ENCODE results near the gene C3orf62.
"Not testable (repeated sequence)": the region's sequence is repeated elsewhere in the genome, so short reads cannot be mapped to it uniquely, and the experiment has no call there.

Gene C3orf62

GRCh38 chr3:49255112-49255511 lies 21.9 kb downstream of the C3orf62 start:
- no peak for DNase-seq (ENCODE audit: extremely low read depth, insufficient read length)
- no peaks in the 10 kb centered on the region for H3K36me3 ChIP-seq (ENCODE audit: control insufficient read depth, insufficient read depth, low read length)
- H3K27me3 ChIP-seq (replicated peaks; ENCODE audit: control insufficient read depth, insufficient read depth, low read length) = no peaks in the 10 kb centered on the region
- no peak overlapping the region for H3K4me3 ChIP-seq (replicated peaks; ENCODE audit: low read depth, low read length)
- TF ChIP-seq CTCF (IDR thresholded peaks at IDR 0.05; ENCODE audit: insufficient read depth, low read length, poor library complexity, severe bottlenecking) = no peak

GRCh38 chr3:49253512-49253911 lies 23.5 kb downstream of the C3orf62 start:
- no peak for DNase-seq (ENCODE audit: extremely low read depth, insufficient read length)
- no peak overlapping the region for H3K4me3 ChIP-seq (replicated peaks; ENCODE audit: low read depth, low read length)
- H3K27me3 ChIP-seq (replicated peaks; ENCODE audit: control insufficient read depth, insufficient read depth, low read length) = no peaks in the 10 kb centered on the region
- no peaks in the 10 kb centered on the region for H3K36me3 ChIP-seq (ENCODE audit: control insufficient read depth, insufficient read depth, low read length)
- no peak for TF ChIP-seq CTCF (IDR thresholded peaks at IDR 0.05; ENCODE audit: insufficient read depth, low read length, poor library complexity, severe bottlenecking)

- no peaks in the 10 kb centered on the region for H3K36me3 ChIP-seq (ENCODE audit: control insufficient read depth, insufficient read depth, low read length)
- no peak for DNase-seq (ENCODE audit: extremely low read depth, insufficient read length)
- no peaks in the 10 kb centered on the region for H3K27me3 ChIP-seq (replicated peaks; ENCODE audit: control insufficient read depth, insufficient read depth, low read length)
- no peak for TF ChIP-seq CTCF (IDR thresholded peaks at IDR 0.05; ENCODE audit: insufficient read depth, low read length, poor library complexity, severe bottlenecking)
- H3K4me3 ChIP-seq (replicated peaks; ENCODE audit: low read depth, low read length) = no peak overlapping the region
Measured at GRCh38 chr3:49248840-49249227, 28.2 kb downstream of the C3orf62 start.

- H3K4me3 ChIP-seq (replicated peaks; ENCODE audit: low read depth, low read length) = no peak overlapping the region
- no peak for TF ChIP-seq CTCF (IDR thresholded peaks at IDR 0.05; ENCODE audit: insufficient read depth, low read length, poor library complexity, severe bottlenecking)
- H3K36me3 ChIP-seq (ENCODE audit: control insufficient read depth, insufficient read depth, low read length) = no peaks in the 10 kb centered on the region
- no peak for DNase-seq (ENCODE audit: extremely low read depth, insufficient read length)
- no peaks in the 10 kb centered on the region for H3K27me3 ChIP-seq (replicated peaks; ENCODE audit: control insufficient read depth, insufficient read depth, low read length)
Measured at GRCh38 chr3:49244581-49245205, 32.3 kb downstream of the C3orf62 start.

- H3K36me3 ChIP-seq (ENCODE audit: control insufficient read depth, insufficient read depth, low read length); H3K4me3 ChIP-seq (replicated peaks; ENCODE audit: low read depth, low read length); DNase-seq (ENCODE audit: extremely low read depth, insufficient read length); H3K27me3 ChIP-seq (replicated peaks; ENCODE audit: control insufficient read depth, insufficient read depth, low read length): not testable (repeated sequence)
Measured at GRCh38 chr3:49240091-49240490, 36.9 kb downstream of the C3orf62 start.

GRCh38 chr3:49238274-49239127 lies 38.5 kb downstream of the C3orf62 start:
- H3K4me3 ChIP-seq (replicated peaks; ENCODE audit: low read depth, low read length) = no peak overlapping the region
- TF ChIP-seq CTCF (IDR thresholded peaks at IDR 0.05; ENCODE audit: insufficient read depth, low read length, poor library complexity, severe bottlenecking) = no peak
- peak; percentile 44 for DNase-seq (ENCODE audit: extremely low read depth, insufficient read length)

More at GRCh38 chr3:49238274-49239127, 38.5 kb downstream of the C3orf62 start:
- no peaks in the 10 kb centered on the region for H3K27me3 ChIP-seq (replicated peaks; ENCODE audit: control insufficient read depth, insufficient read depth, low read length)
- no peaks in the 10 kb centered on the region for H3K36me3 ChIP-seq (ENCODE audit: control insufficient read depth, insufficient read depth, low read length)

Measured in GM06990 (cell line).